Kidney epithelial cell (primary cell): ENCODE data around the gene PYHIN1. TPM values are rescaled to one million over a fixed set of nuclear protein-coding genes. Genes with fewer than 3 reads are reported as not detected.

Experiments
- DNase-seq: peaks from one replicate; pipeline ENCODE4 v3.0.0-alpha.2; 2010; ENCODE audit warnings: low read depth
- H3K27me3 ChIP-seq: 2 replicates; pipeline ENCODE4 v1.6.0; 2011; ENCODE audit warnings: low read length; ENCODE audit not compliant: control insufficient read depth, insufficient read depth
- H3K36me3 ChIP-seq: 2 replicates; pipeline ENCODE4 v1.5.1; 2011; ENCODE audit warnings: low read length; ENCODE audit not compliant: control insufficient read depth, insufficient read depth
- H3K4me3 ChIP-seq: 2 replicates; pipeline ENCODE4 v1.5.1; 2011; ENCODE audit warnings: low read depth, mild to moderate bottlenecking, control low read depth, low read length
- CTCF ChIP-seq: IDR thresholded peaks from 2 replicates; pipeline ENCODE4 v1.5.1; 2011; ENCODE audit warnings: mild to moderate bottlenecking, moderate library complexity, low read length, control low read depth, inconsistent platforms; ENCODE audit not compliant: insufficient read depth, poor library complexity, severe bottlenecking
- total RNA-seq: library from RNA; depleted of rRNA; stranded (reverse); fragments of >200 nt; gene quantifications from 2 replicates; pipeline ENCODE4 v1.2.3, GENCODE V29; 2015

PYHIN1 gene
- total RNA-seq, 1 donor from 2014 or later: not detected

DNA sequence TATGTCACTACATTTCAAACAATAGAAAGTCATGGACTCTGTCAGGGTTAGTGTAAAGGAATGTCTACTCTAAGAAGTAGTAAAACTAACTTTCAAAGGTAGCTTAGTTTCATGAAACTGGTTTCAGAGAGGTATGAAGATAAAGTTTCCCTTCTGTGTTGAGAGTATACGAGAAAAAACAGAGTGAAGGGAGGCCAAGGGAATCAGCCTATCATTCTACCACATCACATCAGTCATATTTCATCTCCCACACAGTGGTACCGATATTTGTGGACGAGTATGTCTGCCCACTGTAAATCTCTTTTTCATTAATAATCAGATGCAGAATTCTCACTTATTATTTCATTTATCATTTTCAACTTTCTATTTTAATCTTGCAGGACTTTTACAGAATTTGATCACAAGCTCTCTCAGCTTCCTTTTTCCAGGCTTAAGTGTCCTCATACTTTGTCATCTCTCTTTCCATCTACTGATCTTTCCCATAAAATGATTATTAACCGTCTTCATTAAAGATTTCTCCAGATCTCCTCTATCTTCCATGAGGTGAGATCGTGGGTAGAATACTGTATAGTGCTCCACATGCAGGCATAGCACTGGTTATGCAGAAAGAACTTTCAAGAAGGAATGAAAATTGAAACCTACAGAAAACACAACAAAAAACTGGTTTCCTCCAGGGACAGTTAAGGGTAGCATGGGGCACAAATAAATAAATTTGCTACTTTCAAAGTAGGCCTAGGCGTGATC is 66.9 kb downstream of the PYHIN1 start:
- H3K4me3 ChIP-seq: no peak overlapping the region
- no peak for TF ChIP-seq CTCF
- DNase-seq: no peak
- H3K36me3 ChIP-seq: no peaks in the 10 kb centered on the region
- H3K27me3 ChIP-seq: no peaks in the 10 kb centered on the region

- H3K4me3 ChIP-seq: peak overlapping the region; percentile 39
- TF ChIP-seq CTCF: peak; percentile 59
- no peaks in the 10 kb centered on the region for H3K27me3 ChIP-seq
- DNase-seq: no peak
- H3K36me3 ChIP-seq: no peaks in the 10 kb centered on the region
Measured at GRCh38 chr1:158998781-158999161, 67.4 kb downstream of the PYHIN1 start.

DNA sequence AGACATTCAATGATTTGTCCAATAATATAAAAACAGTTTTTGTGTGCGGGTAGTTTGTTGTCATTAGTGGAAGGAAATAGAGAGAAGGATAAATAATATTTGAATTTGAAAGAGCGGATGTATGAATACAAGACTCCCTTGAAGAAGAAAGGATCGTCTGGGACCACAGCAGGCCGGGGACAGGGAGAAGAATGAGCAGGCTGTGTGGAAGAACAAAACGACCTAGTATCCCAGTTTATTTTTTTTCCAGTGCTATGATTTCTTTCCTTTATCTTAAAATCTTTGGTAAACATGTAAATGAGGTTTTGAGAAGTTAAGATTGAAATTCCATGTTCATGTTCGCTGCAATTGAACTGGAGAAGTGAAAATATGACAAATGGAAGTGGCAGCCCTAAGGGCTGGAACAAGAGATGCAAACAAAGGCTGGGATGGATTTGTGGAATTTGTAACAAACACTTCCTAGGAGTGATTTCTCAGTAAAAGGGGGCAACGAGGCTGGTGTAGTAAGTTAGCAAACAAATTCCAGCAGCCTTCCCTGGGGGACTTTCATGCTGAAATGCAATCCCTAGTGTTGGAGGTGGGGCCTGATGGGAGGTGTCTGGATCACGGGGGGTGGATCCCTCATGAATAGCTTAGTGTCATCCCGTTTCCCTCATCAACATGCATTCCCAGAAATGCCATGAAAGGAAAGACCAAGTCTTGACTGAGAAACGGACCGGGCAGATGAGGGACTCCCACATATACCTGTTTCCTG is 68.1 kb downstream of the PYHIN1 start:
- peak; percentile 85 for DNase-seq
- H3K4me3 ChIP-seq: peak overlapping the region; percentile 39
- no peak for TF ChIP-seq CTCF
- no peaks in the 10 kb centered on the region for H3K36me3 ChIP-seq
- H3K27me3 ChIP-seq: no peaks in the 10 kb centered on the region

DNA sequence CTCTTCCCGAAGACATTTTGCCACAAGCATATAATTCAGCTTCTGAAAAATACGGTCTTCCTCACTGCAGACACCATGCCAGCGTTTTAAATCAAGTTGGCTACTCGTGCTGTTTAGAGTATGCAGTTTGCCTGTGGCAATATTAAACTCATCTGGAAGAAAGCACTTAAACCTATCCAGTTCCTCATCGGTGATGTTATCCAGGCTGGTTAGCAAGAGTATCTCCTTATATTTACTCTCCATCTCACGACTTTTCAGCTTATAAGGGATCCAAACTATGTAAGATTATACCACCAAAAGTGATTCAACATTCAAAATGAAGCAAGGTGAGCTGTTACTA is 68.7 kb downstream of the PYHIN1 start:
- Histone ChIP-seq H3K27me3 (no peaks in the 10 kb centered on the region), H3K36me3 (no peaks in the 10 kb centered on the region), H3K4me3 (peak overlapping the region; percentile 39)
- no peak for DNase-seq
- TF ChIP-seq CTCF: no peak

DNA sequence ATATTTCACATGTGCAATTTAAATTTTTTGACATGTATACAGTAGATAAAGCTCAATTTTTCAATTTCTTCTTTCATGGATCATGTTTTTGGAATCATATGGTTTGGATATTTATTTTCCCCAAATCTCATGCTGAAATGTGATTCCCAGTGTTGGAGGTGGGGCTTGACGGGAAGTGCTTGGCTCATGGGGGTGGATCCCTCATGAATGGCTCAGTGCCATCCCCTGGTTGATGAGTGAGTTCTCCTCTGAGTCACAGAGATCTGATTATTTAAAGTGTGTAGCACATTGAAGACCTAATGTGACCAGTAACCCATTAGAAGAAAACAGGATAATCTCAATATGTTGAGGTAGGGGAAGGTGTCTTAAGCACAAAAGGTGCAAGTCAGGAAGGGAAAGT is 69.3 kb downstream of the PYHIN1 start:
- H3K27me3 ChIP-seq: no peaks in the 10 kb centered on the region
- peak overlapping the region; percentile 39 for H3K4me3 ChIP-seq
- no peaks in the 10 kb centered on the region for H3K36me3 ChIP-seq
- peak; percentile 71 for DNase-seq
- no peak for TF ChIP-seq CTCF
